SHP77 treated with DMSO at 0.1 percent for 48 hours (cell line): ENCODE measurements around the gene PXMP4.
A peak's percentile ranks its signal among the peaks of the same experiment; 100 is the strongest.

Experiments
- DNase-seq: peaks from one replicate; lab custom pipeline; 2025; lab: John Stamatoyannopoulos, UW

Gene PXMP4

GRCh38 chr20:33669873-33670640 lies 50.1 kb downstream of the PXMP4 start:
- DNase-seq, result no peak

- DNase-seq, result no peak
Observed at GRCh38 chr20:33669224-33669623, 50.9 kb downstream of the PXMP4 start.

GRCh38 chr20:33668466-33669155 lies 51.5 kb downstream of the PXMP4 start:
- DNase-seq, result no peak

GRCh38 chr20:33667676-33668465 lies 52.2 kb downstream of the PXMP4 start:
- DNase-seq, result no peak

GRCh38 chr20:33667245-33667675 lies 52.9 kb downstream of the PXMP4 start:
- no peak for DNase-seq

GRCh38 chr20:33666293-33667244 lies 53.5 kb downstream of the PXMP4 start, which contains the start of gene ACTL10:
ACTL10 (plus strand) TSS chr20:33666943; CDS start chr20:33667498, 555 bp downstream.
- DNase-seq, result peak; percentile 89

GRCh38 chr20:33664762-33665144 lies 55.4 kb downstream of the PXMP4 start:
- no peak for DNase-seq

GRCh38 chr20:33664085-33664761 lies 55.9 kb downstream of the PXMP4 start:
- no peak for DNase-seq

GRCh38 chr20:33663161-33664084 lies 56.7 kb downstream of the PXMP4 start:
- DNase-seq, result peak; percentile 45

GRCh38 chr20:33662172-33662571 lies 57.9 kb downstream of the PXMP4 start, which contains the start of gene C20orf144:
C20orf144 (plus strand) TSS chr20:33662327; CDS start chr20:33662346, 19 bp downstream.
- no peak for DNase-seq

GRCh38 chr20:33660685-33661058 lies 59.4 kb downstream of the PXMP4 start:
- DNase-seq, result no peak

GRCh38 chr20:33660035-33660684 lies 60.0 kb downstream of the PXMP4 start:
- no peak for DNase-seq

- DNase-seq, result no peak
Observed at GRCh38 chr20:33659341-33660034, 60.6 kb downstream of the PXMP4 start.

- DNase-seq, result no peak
Observed at GRCh38 chr20:33658929-33659328, 61.2 kb downstream of the PXMP4 start.

GRCh38 chr20:33658510-33658909 lies 61.6 kb downstream of the PXMP4 start:
- DNase-seq, result no peak

GRCh38 chr20:33657704-33658095 lies 62.4 kb downstream of the PXMP4 start:
- no peak for DNase-seq

GRCh38 chr20:33656783-33657703 lies 63.1 kb downstream of the PXMP4 start:
- DNase-seq, result no peak
